Stomach (tissue), 9 donors: ENCODE results near the gene HES5. TPM values are rescaled to one million over a fixed set of nuclear protein-coding genes. Genes with fewer than 3 reads are reported as not detected.

Source experiments
- DNase-seq, 2 donors: peaks; one replicate each; pipeline versions ENCODE4 v3.0.0 to v3.0.0-alpha.2; 2013 to 2019
- H3K27ac ChIP-seq, 5 donors: fragments of 200-600 bp in 4 of 5; sonication (generic) in 4 of 5; one replicate each; pipeline ENCODE4 v1.5.1; 2013 to 2019; ENCODE audit warnings: mild to moderate bottlenecking in 1 of 5, moderate library complexity in 1 of 5
- H3K27me3 ChIP-seq, 3 donors: fragments of 200-600 bp; sonication (generic); one replicate each; pipeline ENCODE4 v1.5.1; 2017 to 2019; ENCODE audit warnings: mixed run types in 1 of 3
- H3K36me3 ChIP-seq, 4 donors: fragments of 200-600 bp; sonication (generic); 1 replicate in 3 of 4; 2 replicates in 1 of 4; pipeline ENCODE4 v1.5.1; 2016 to 2019
- H3K4me1 ChIP-seq, 4 donors: fragments of 200-600 bp; sonication (generic); one replicate each; pipeline ENCODE4 v1.5.1; 2016 to 2019
- H3K4me3 ChIP-seq, 4 donors: fragments of 200-600 bp; sonication (generic) in 3 of 4; one replicate each; pipeline ENCODE4 v1.5.1; 2016 to 2019; ENCODE audit warnings: mild to moderate bottlenecking in 1 of 4
- H3K9me3 ChIP-seq, 4 donors: fragments of 200-600 bp; sonication (generic); one replicate each; pipeline ENCODE4 v1.5.1; 2016 to 2019
- CTCF ChIP-seq, 7 experiments: fragments of 450-650 bp in 4 of 7; fragments of 200-600 bp in 3 of 7; sonication (generic) in 3 of 7; IDR thresholded peaks; one replicate each; pipeline ENCODE4 v1.5.1; 2016 to 2019; ENCODE audit warnings: antibody characterized with exemption in 7 of 7, control low read depth in 2 of 7, mild to moderate bottlenecking in 1 of 7
- EP300 ChIP-seq: sonication (generic); formaldehyde crosslinking; IDR thresholded peaks from one replicate; pipeline ENCODE4 v1.6.1; 2017; ENCODE audit warnings: antibody characterized with exemption
- POLR2A ChIP-seq, 4 donors: fragments of 450-650 bp; IDR thresholded peaks; one replicate each; pipeline ENCODE4 v1.6.1; 2016; ENCODE audit warnings: antibody characterized with exemption in 4 of 4, control low read depth in 2 of 4, mild to moderate bottlenecking in 1 of 4, moderate library complexity in 1 of 4
- POLR2AphosphoS5 ChIP-seq, 3 donors: sonication (generic); formaldehyde crosslinking; IDR thresholded peaks; one replicate each; pipeline ENCODE4 v1.6.1; 2016; ENCODE audit warnings: antibody characterized with exemption in 3 of 3
- WGBS, 5 donors: extraction: QIAGEN DNeasy Blood & Tissue Kit in 3 of 5; methylation state at CpG; one replicate each; pipeline versions ENCODE4 v1.1.5 to v1.1.7; 2013 to 2018; 5-methylcytosine and 5-hydroxymethylcytosine counted together
- intact Hi-C: fragments of 100-400 bp; cut with DNase I; formaldehyde crosslinking; loops from one replicate; pipeline ENCODE4 v1.15.1; 2023; ENCODE audit warnings: low total_unique reads
- polyA plus RNA-seq, 3 donors: library from polyadenylated mRNA; stranded (reverse); fragments of 200-250 nt; gene quantifications; one replicate each; pipeline ENCODE4 v1.2.3, GENCODE V29; 2013
- total RNA-seq, 5 donors: library from RNA; depleted of rRNA; stranded (reverse); fragments of >200 nt; gene quantifications; one replicate each; pipeline versions ENCODE4 v1.1.0 to v1.2.3, GENCODE V29; 2014 to 2016
- donor health status: healthy with polysubstance abuse.
- donor health status: Bipolar disorder and iron deficiency.
- donor health status: healthy.

The HES5 gene
- total and polyA plus RNA-seq, 8 donors, result 0.25 to 9.6 TPM; not detected in 6

DNA sequence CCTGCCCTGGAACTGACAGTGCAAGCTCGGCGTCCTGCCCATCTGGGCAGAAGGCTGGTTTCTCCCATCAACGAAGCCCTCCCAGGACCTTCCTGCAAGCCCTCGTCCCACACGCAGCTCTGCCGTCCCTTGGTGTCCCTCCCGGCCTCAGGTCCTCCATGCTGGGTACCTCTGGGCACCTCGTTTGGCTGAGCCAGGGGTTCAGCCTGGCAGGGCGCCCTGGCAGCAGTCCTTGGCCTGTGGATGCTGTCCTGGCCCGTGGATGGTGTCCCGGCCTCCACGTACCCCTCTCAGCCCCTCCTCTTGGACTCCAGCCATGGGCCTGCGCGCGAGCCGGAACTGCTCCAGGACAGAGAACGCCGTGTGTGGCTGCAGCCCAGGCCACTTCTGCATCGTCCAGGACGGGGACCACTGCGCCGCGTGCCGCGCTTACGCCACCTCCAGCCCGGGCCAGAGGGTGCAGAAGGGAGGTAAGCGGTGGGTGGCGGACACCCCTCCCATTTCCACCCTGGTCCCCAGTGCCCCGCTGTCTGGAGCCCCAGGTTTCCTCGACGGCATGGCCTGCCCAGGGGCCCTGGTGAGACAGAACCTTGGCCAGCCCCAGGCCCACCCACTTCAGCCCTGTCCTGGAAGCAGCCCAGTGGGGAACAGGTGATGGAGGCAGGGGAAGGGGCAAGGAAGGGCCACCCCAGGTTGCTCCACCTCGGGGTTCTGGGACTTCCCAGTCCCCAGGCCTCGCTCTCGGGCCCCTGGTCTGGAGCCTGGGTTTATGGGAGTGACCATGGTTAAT is 29.6 kb upstream of the HES5 start:
- H3K36me3 ChIP-seq, result peaks cover 33 to 65% (median 60%) of the 10 kb centered on the region in 4 donors
- DNase-seq, result no peak
- peaks cover 35 to 54% (median 48%) of the 10 kb centered on the region in 4 donors for H3K4me1 ChIP-seq
- TF ChIP-seq POLR2AphosphoS5 (IDR thresholded peaks at IDR 0.05) (no peak), EP300 (no peak), POLR2A (IDR thresholded peaks at IDR 0.05) (no peak), CTCF (IDR thresholded peaks at IDR 0.05) (no peak)
- intact Hi-C loops, result no loop called here
- H3K27ac ChIP-seq, result no peak overlapping the region
- peak overlapping the region in 1 of 4 donors; percentile 6 for H3K4me3 ChIP-seq
- no peaks in the 10 kb centered on the region for H3K9me3 ChIP-seq
- no peaks in the 10 kb centered on the region for H3K27me3 ChIP-seq
- 68 to 88% (median 76%) methylated on average over 24 to 35 of the region's 35 CpGs for WGBS, 5 donors

- TF ChIP-seq CTCF (IDR thresholded peaks at IDR 0.05) (no peak), POLR2A (IDR thresholded peaks at IDR 0.05) (no peak), POLR2AphosphoS5 (IDR thresholded peaks at IDR 0.05) (no peak), EP300 (no peak)
- intact Hi-C loops, result no loop called here
- Histone ChIP-seq H3K36me3 (peaks cover 33 to 62% (median 59%) of the 10 kb centered on the region in 4 donors), H3K9me3 (no peaks in the 10 kb centered on the region), H3K27me3 (no peaks in the 10 kb centered on the region), H3K4me3 (peak overlapping the region in 1 of 4 donors; percentile 6), H3K27ac (no peak overlapping the region), H3K4me1 (peaks cover 35 to 59% (median 55%) of the 10 kb centered on the region in 4 donors)
- no peak for DNase-seq
- 81 to 96% (median 91%) methylated on average over 4 to 6 of the region's 6 CpGs for WGBS, 5 donors
Measured at GRCh38 chr1:2558861-2559260, 28.8 kb upstream of the HES5 start.

GRCh38 chr1:2558420-2558819 is 28.4 kb upstream of the HES5 start:
- Histone ChIP-seq H3K4me1 (peaks cover 35 to 59% (median 55%) of the 10 kb centered on the region in 4 donors), H3K4me3 (peak overlapping the region in 1 of 4 donors; percentile 71), H3K9me3 (no peaks in the 10 kb centered on the region), H3K36me3 (peaks cover 30 to 57% (median 55%) of the 10 kb centered on the region in 4 donors), H3K27me3 (no peaks in the 10 kb centered on the region), H3K27ac (peak overlapping the region in 1 of 5 donors; percentile 95)
- no peak for TF ChIP-seq EP300
- no peak for TF ChIP-seq CTCF (IDR thresholded peaks at IDR 0.05)
- TF ChIP-seq POLR2AphosphoS5 (IDR thresholded peaks at IDR 0.05), result no peak
- no peak for TF ChIP-seq POLR2A (IDR thresholded peaks at IDR 0.05)
- whole genome bisulfite sequencing, 5 donors, result 91 to 94% (median 93%) methylated on average over 10 to 12 of the region's 12 CpGs
- no peak for DNase-seq
- intact Hi-C loops, result no loop called here

DNA sequence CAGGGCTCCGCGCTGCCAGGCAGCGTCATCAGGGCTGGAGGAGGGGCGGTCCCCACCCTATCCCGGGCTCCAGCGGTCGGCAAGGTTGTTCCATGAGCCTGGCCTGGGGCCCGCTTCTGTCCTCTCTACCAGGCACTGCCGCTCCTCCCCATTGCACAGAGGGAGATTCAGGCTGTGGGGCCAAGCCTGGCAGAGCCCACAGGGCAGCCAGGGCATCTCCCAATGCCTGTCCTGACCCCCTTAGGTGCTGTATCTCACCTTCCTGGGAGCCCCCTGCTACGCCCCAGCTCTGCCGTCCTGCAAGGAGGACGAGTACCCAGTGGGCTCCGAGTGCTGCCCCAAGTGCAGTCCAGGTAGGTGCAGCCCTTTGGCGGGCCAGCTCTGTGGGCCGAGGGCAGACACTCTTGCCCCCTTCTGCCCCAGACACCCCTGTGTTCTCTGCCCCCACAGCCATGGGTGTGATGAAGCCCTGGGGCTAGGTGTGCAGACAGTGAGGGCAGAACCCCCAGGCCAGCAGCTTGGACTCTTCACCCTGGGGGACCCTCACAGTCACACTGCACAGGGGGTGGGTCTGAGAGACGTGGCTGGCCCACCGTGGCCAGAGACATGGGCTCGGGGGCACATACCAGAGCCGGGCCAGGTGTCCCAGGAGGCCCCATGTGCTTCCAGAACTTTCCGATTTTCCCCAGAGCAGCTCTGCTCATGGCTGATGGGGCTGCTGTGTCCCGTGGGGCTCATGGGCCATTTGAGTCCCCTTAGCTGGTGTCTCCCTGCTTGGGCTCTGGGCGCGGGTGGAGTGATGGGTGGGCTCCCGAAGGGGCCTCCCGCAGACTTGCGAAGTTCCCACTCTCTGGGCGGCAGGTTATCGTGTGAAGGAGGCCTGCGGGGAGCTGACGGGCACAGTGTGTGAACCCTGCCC is 27.7 kb upstream of the HES5 start:
- intact Hi-C loops, result no loop called here
- Histone ChIP-seq H3K9me3 (no peaks in the 10 kb centered on the region), H3K4me1 (peaks cover 35 to 59% (median 55%) of the 10 kb centered on the region in 4 donors), H3K36me3 (peaks cover 24 to 51% (median 48%) of the 10 kb centered on the region in 4 donors), H3K27me3 (no peaks in the 10 kb centered on the region), H3K27ac (peak overlapping the region; percentile 92 to 98 (median 95)), H3K4me3 (peak overlapping the region; percentile 62 to 78 (median 72))
- TF ChIP-seq POLR2AphosphoS5 (IDR thresholded peaks at IDR 0.05) (peak in 1 of 3 donors; percentile 16), POLR2A (IDR thresholded peaks at IDR 0.05) (no peak)
- DNase-seq, result peak; percentile 75 to 81
- WGBS, 5 donors, result 63 to 76% (median 70%) methylated on average over 19 to 30 of the region's 30 CpGs
